GM12892 (cell line): Measurements from ENCODE around the gene VCAN.

Experiments
- POLR2A ChIP-seq: IDR thresholded peaks from 2 replicates; pipeline ENCODE4 v1.6.1; 2011; ENCODE audit warnings: low read depth, low read length, control low read depth
- POLR2AphosphoS5 ChIP-seq: IDR thresholded peaks from 2 replicates; pipeline ENCODE4 v1.6.1; 2011; ENCODE audit warnings: low read depth, low read length, control low read depth

DNA sequence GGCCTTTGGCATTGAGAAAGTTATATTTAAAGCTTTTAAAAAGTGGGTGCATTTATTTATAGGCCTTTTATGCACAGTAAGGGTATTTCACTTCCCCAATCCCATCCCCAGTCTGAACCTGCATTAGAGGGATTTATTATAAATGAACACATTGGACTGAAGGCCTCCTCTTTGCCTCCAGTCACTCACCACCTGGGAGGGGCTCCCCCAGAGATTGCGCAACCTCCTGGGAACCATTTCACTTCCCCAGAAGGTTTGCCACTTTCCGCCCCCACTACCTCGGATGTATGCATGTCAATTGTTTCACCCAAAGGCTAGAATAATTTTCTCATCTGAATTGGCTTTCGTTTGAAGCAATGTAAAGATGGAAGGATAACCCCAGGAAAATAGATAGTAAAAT lies 29.8 kb upstream of the VCAN start:
- no peak for TF ChIP-seq POLR2AphosphoS5
- TF ChIP-seq POLR2A: no peak
